K562 (cell line): ENCODE data around the gene NSMF. TPM values are rescaled to one million over a fixed set of nuclear protein-coding genes. Genes with fewer than 3 reads are reported as not detected.

Experiments
- ATF7 ChIP-seq: fragments of 450-650 bp; IDR thresholded peaks from 2 replicates; pipeline ENCODE4 v1.7.1; 2014; ENCODE audit warnings: mild to moderate bottlenecking, moderate library complexity
- BCOR ChIP-seq: fragments of 450-650 bp; IDR thresholded peaks from 2 replicates; pipeline ENCODE4 v1.6.1; 2016
- BHLHE40 ChIP-seq: IDR thresholded peaks from 2 replicates; pipeline ENCODE4 v1.6.1; 2011; ENCODE audit warnings: low read length, improper control_type of control experiment
- BRF2 ChIP-seq: IDR thresholded peaks from 3 replicates; pipeline ENCODE4 v1.6.1; 2011; ENCODE audit warnings: borderline replicate concordance, mild to moderate bottlenecking; ENCODE audit not compliant: insufficient read length, insufficient read depth
- DEAF1 ChIP-seq: fragments of 450-650 bp; formaldehyde crosslinking; IDR thresholded peaks from 2 replicates; pipeline ENCODE4 v1.4.0; 2020; ENCODE audit warnings: mild to moderate bottlenecking, moderate library complexity
- EP400 ChIP-seq: fragments of 450-650 bp; IDR thresholded peaks from 2 replicates; pipeline ENCODE4 v1.6.1; 2017; ENCODE audit warnings: antibody characterized with exemption, mild to moderate bottlenecking, moderate library complexity
- MTA1 ChIP-seq: fragments of 450-650 bp; IDR thresholded peaks from 2 replicates; pipeline ENCODE4 v1.6.1; 2017; ENCODE audit warnings: borderline replicate concordance
- NFIC ChIP-seq: fragments of 450-650 bp; IDR thresholded peaks from 2 replicates; pipeline ENCODE4 v1.6.1; 2017; ENCODE audit warnings: mild to moderate bottlenecking, inconsistent platforms
- NR1H2 ChIP-seq: sonication (generic); formaldehyde crosslinking; IDR thresholded peaks from 2 replicates; pipeline ENCODE4 v1.4.0; 2020; ENCODE audit warnings: mild to moderate bottlenecking, missing genetic modification reagents
- NR2F6 ChIP-seq: fragments of 450-650 bp; formaldehyde crosslinking; IDR thresholded peaks from 2 replicates; pipeline ENCODE4 v1.4.0; 2020; ENCODE audit warnings: mild to moderate bottlenecking
- POLR2B ChIP-seq: fragments of 450-650 bp; IDR thresholded peaks from 2 replicates; pipeline ENCODE4 v1.6.1; 2018; ENCODE audit warnings: low read depth; ENCODE audit not compliant: partially characterized antibody
- POLR3A ChIP-seq: IDR thresholded peaks from 2 replicates; pipeline ENCODE4 v1.6.1; 2011; ENCODE audit warnings: borderline replicate concordance, mild to moderate bottlenecking, moderate library complexity; ENCODE audit not compliant: insufficient read length, insufficient read depth; ENCODE audit errors: extremely low read depth
- PPARD ChIP-seq: fragments of 250-450 bp; sonication (Bioruptor Pico); IDR thresholded peaks from 2 replicates; pipeline ENCODE4 v1.8.0; 2022; ENCODE audit warnings: inconsistent platforms, mild to moderate bottlenecking, moderate library complexity
- RCOR1 ChIP-seq, 2 experiments: IDR thresholded peaks; 2 replicates each; pipeline ENCODE4 v1.6.1; 2012; ENCODE audit warnings: low read depth in 2 of 2, low read length in 2 of 2, borderline replicate concordance in 1 of 2, improper control_type of control experiment in 1 of 2
- SMAD2 ChIP-seq: fragments of 150-350 bp; IDR thresholded peaks from 2 replicates; pipeline ENCODE4 v1.6.1; 2014; ENCODE audit warnings: low read depth, mild to moderate bottlenecking, low read length
- SMC3 ChIP-seq: conservative IDR thresholded peaks from 2 replicates; pipeline ENCODE4 v1.6.1; 2011; ENCODE audit warnings: low read depth, low read length, improper control_type of control experiment; ENCODE audit not compliant: insufficient read depth
- TCFL5 ChIP-seq: fragments of 250-450 bp; sonication (Bioruptor Pico); conservative IDR thresholded peaks from 2 replicates; pipeline ENCODE4 v1.6.1; 2021; ENCODE audit warnings: mild to moderate bottlenecking, moderate library complexity, matching md5 sums
- ZFPM2 ChIP-seq: fragments of 250-450 bp; sonication (Bioruptor Pico); IDR thresholded peaks from 2 replicates; pipeline ENCODE4 v1.5.1; 2022; ENCODE audit warnings: mild to moderate bottlenecking
- polyA plus RNA-seq, 8 experiments: library from polyadenylated mRNA; depleted of rRNA in 4 of 8; stranded (reverse) in 5 of 8; unstranded in 3 of 8; fragments of >200 nt; fragmentation: Nextera tagmentation in 2 of 8; fragmentation: Illumina TruSeq in 1 of 8; extraction: Ambion mirVana in 2 of 8; extraction: Trizol in 1 of 8; gene quantifications; 2 replicates each; pipeline versions ENCODE4 v1.2.1 to v1.2.3, GENCODE V29; 2011 to 2014; ENCODE audit warnings: inconsistent platforms in 1 of 8, missing spikeins in 1 of 8
- total RNA-seq, 7 experiments: library from RNA; depleted of rRNA in 6 of 7; stranded (reverse); fragments of >200 nt in 6 of 7; fragmentation: Illumina TruSeq in 2 of 7; extraction: Trizol in 2 of 7; gene quantifications; 2 replicates each; pipeline versions ENCODE4 v1.2.1 to v1.2.3, GENCODE V29; 2011 to 2021; ENCODE audit warnings: low replicate concordance in 1 of 7
- TF ChIP-seq, protein P1 (sequence below): fragments of 250-450 bp; sonication (Bioruptor Pico); IDR thresholded peaks from 2 replicates; pipeline ENCODE4 v1.8.0; 2022; ENCODE audit warnings: moderate library complexity, mild to moderate bottlenecking, inconsistent platforms
- TF ChIP-seq, protein P2 (sequence below): fragments of 150-350 bp; IDR thresholded peaks from 2 replicates; pipeline ENCODE4 v1.6.1; 2014; ENCODE audit warnings: low read depth, mild to moderate bottlenecking, low read length, borderline replicate concordance
- TF ChIP-seq, protein P3 (sequence below), 2 experiments: fragments of 250-450 bp in 1 of 2; fragments of 450-650 bp in 1 of 2; sonication (Bioruptor Pico) in 1 of 2; IDR thresholded peaks; 2 replicates each; pipeline versions ENCODE4 v1.6.1 to v1.8.0; 2016 to 2021; ENCODE audit warnings: mild to moderate bottlenecking in 2 of 2, moderate library complexity in 2 of 2, missing compliant biosample characterization in 1 of 2, missing genetic modification characterization in 1 of 2

The NSMF gene
- total and polyA plus RNA-seq, 9 of the 15 experiments (the other 6 are each of a cell fraction or from before 2014, with no cell fraction given) = 0.20 to 82.7 (median 29.3) TPM

DNA sequence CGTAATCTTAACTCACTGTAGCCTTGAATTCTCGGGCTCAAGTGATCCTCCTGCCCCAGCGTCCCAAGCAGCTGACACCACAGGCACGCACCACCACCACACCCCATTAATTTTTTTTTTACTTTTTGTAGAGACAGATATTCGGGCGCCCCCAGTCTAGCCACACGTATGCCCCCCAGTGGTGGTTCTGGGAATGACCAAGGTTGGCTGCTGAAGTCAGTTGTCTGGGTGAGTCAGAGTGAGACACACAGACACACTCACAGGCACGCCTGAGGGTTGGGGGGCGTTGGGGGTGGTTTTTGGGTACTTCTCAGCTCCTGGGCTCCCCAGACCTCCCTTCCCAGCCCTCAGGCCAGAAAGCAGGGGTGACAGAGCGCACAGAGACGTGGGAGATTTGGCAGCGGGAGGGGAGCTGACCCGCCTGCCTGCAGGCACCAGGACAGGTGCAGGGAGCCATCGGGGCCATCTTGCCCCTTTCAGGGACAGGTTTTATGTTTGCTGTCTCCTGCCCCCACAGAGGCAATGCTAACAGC lies 13.8 kb downstream of the NSMF start (continued):
- TF ChIP-seq SMC3 = peak; percentile 77
- TF ChIP-seq, protein P1, sequence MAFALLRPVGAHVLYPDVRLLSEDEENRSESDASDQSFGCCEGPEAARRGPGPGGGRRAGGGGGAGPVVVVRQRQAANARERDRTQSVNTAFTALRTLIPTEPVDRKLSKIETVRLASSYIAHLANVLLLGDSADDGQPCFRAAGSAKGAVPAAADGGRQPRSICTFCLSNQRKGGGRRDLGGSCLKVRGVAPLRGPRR (CRISPR knock-in tag) = no peak
- no peak for TF ChIP-seq TCFL5
- no peak for TF ChIP-seq NR1H2 (CRISPR knock-in tag)
- TF ChIP-seq BHLHE40 = peak; percentile 63; the same call in 1 of the 2 replicates
- no peak for TF ChIP-seq MTA1
- TF ChIP-seq BCOR = no peak
- no peak for TF ChIP-seq PPARD (CRISPR knock-in tag)
- peak; percentile 68; the same call in 1 of the 2 replicates for TF ChIP-seq DEAF1 (CRISPR knock-in tag)
- peak; percentile 33; the same call in 1 of the 2 replicates for TF ChIP-seq ATF7
- TF ChIP-seq ZFPM2 = no peak
- TF ChIP-seq NFIC = no peak
- TF ChIP-seq, protein P2, sequence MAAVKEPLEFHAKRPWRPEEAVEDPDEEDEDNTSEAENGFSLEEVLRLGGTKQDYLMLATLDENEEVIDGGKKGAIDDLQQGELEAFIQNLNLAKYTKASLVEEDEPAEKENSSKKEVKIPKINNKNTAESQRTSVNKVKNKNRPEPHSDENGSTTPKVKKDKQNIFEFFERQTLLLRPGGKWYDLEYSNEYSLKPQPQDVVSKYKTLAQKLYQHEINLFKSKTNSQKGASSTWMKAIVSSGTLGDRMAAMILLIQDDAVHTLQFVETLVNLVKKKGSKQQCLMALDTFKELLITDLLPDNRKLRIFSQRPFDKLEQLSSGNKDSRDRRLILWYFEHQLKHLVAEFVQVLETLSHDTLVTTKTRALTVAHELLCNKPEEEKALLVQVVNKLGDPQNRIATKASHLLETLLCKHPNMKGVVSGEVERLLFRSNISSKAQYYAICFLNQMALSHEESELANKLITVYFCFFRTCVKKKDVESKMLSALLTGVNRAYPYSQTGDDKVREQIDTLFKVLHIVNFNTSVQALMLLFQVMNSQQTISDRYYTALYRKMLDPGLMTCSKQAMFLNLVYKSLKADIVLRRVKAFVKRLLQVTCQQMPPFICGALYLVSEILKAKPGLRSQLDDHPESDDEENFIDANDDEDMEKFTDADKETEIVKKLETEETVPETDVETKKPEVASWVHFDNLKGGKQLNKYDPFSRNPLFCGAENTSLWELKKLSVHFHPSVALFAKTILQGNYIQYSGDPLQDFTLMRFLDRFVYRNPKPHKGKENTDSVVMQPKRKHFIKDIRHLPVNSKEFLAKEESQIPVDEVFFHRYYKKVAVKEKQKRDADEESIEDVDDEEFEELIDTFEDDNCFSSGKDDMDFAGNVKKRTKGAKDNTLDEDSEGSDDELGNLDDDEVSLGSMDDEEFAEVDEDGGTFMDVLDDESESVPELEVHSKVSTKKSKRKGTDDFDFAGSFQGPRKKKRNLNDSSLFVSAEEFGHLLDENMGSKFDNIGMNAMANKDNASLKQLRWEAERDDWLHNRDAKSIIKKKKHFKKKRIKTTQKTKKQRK = no peak
- TF ChIP-seq POLR2B = no peak
- TF ChIP-seq BRF2 = no peak
- TF ChIP-seq POLR3A = no peak
- no peak for TF ChIP-seq RCOR1 (IDR thresholded peaks at IDR 0.05; ENCODE audit: borderline replicate concordance in 1 of 2, low read depth in 2 of 2, low read length in 2 of 2)
- no peak for TF ChIP-seq SMAD2
- TF ChIP-seq, protein P3, sequence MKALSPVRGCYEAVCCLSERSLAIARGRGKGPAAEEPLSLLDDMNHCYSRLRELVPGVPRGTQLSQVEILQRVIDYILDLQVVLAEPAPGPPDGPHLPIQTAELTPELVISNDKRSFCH (CRISPR knock-in tag; IDR thresholded peaks at IDR 0.05) = no peak
- TF ChIP-seq, protein P3 (tag; IDR thresholded peaks at IDR 0.05) = no peak
- 0 out of 2 replicates have a peak, but pooled peaks have one; percentile 11 for TF ChIP-seq EP400
- TF ChIP-seq NR2F6 (CRISPR knock-in tag) = no peak
